Cerebellar nuclear complex (tissue), 1 donor: ENCODE results near the gene FANCD2.
"Not testable (repeated sequence)": the region's sequence is repeated elsewhere in the genome, so short reads cannot be mapped to it uniquely, and the experiment has no call there.

Experiments used
- DNase-seq, 2 experiments: peaks; one replicate each; lab custom pipeline; 2025; lab: John Stamatoyannopoulos, UW

FANCD2 gene

GRCh38 chr3:10015461-10015904 lies 10.8 kb upstream of the FANCD2 start:
- DNase-seq = no peak

- DNase-seq = no peak
These were observed 8.5 kb upstream of the FANCD2 start for GRCh38 chr3:10017636-10018292.

GRCh38 chr3:10018806-10019205 lies 7.4 kb upstream of the FANCD2 start:
- DNase-seq = not testable (repeated sequence)

GRCh38 chr3:10019326-10019725 lies 6.9 kb upstream of the FANCD2 start:
- DNase-seq = no peak

- no peak for DNase-seq
These were observed 4.1 kb upstream of the FANCD2 start for GRCh38 chr3:10021856-10022775.

- no peak for DNase-seq
These were observed 2.5 kb upstream of the FANCD2 start for GRCh38 chr3:10023587-10024310.

- DNase-seq = no peak
These were observed 793 bp upstream of the FANCD2 start for GRCh38 chr3:10025205-10026083.

- DNase-seq = no peak
These were observed 14.8 kb downstream of the FANCD2 start for GRCh38 chr3:10041034-10041433.

GRCh38 chr3:10047876-10048275 lies 21.6 kb downstream of the FANCD2 start:
- DNase-seq = no peak

GRCh38 chr3:10053054-10053453 lies 26.8 kb downstream of the FANCD2 start:
- DNase-seq = not testable (repeated sequence)

- no peak for DNase-seq
These were observed 28.9 kb downstream of the FANCD2 start for GRCh38 chr3:10055097-10055496.

GRCh38 chr3:10070077-10070476 lies 43.8 kb downstream of the FANCD2 start:
- DNase-seq = not testable (repeated sequence)

- DNase-seq = no peak
These were observed 48.4 kb downstream of the FANCD2 start for GRCh38 chr3:10074666-10075065.

GRCh38 chr3:10081871-10082270 lies 55.6 kb downstream of the FANCD2 start:
- DNase-seq = no peak

GRCh38 chr3:10085738-10086137 lies 59.5 kb downstream of the FANCD2 start:
- no peak for DNase-seq

GRCh38 chr3:10088256-10088655 lies 62.0 kb downstream of the FANCD2 start:
- DNase-seq = no peak

- no peak for DNase-seq
These were observed 63.9 kb downstream of the FANCD2 start for GRCh38 chr3:10090179-10090578.

GRCh38 chr3:10090774-10091173 lies 64.5 kb downstream of the FANCD2 start:
- DNase-seq = not testable (repeated sequence)

- DNase-seq = not testable (repeated sequence)
These were observed 65.2 kb downstream of the FANCD2 start for GRCh38 chr3:10091387-10091786.

GRCh38 chr3:10093678-10094077 lies 67.4 kb downstream of the FANCD2 start:
- no peak for DNase-seq

GRCh38 chr3:10099041-10099440 lies 72.8 kb downstream of the FANCD2 start:
- DNase-seq = no peak
